Endothelial cell of umbilical vein (primary cell): Measurements from ENCODE around the gene HTR2C.

ENCODE experiments used
- JUN ChIP-seq: IDR thresholded peaks from 2 replicates; pipeline ENCODE4 v1.6.1; 2011; ENCODE audit warnings: borderline replicate concordance, low read depth; ENCODE audit not compliant: insufficient read length, insufficient read depth
- MAX ChIP-seq: IDR thresholded peaks from 2 replicates; pipeline ENCODE4 v1.6.1; 2011; ENCODE audit not compliant: insufficient read depth, insufficient read length

- no peak for TF ChIP-seq MAX
- TF ChIP-seq JUN, result no peak
Observed at GRCh38 chrX:114717921-114718320, 134.0 kb downstream of the HTR2C start.
